Measurements from ENCODE around the gene C11orf54.

The C11orf54 gene

GRCh38 chr11:93710239-93710638 lies 31.2 kb upstream of the C11orf54 start:
- no peak for DNase-seq
- H3K4me3 ChIP-seq (ENCODE audit: low read depth, low read length) = no peak overlapping the region
- H3K27me3 ChIP-seq = no peaks in the 10 kb centered on the region
- H3K9me3 ChIP-seq = no peaks in the 10 kb centered on the region; the same call in 1 of the 2 replicates
- H3K4me1 ChIP-seq = no peaks in the 10 kb centered on the region
- H3K36me3 ChIP-seq = peaks cover 81% of the 10 kb centered on the region
- TF ChIP-seq, protein P1, sequence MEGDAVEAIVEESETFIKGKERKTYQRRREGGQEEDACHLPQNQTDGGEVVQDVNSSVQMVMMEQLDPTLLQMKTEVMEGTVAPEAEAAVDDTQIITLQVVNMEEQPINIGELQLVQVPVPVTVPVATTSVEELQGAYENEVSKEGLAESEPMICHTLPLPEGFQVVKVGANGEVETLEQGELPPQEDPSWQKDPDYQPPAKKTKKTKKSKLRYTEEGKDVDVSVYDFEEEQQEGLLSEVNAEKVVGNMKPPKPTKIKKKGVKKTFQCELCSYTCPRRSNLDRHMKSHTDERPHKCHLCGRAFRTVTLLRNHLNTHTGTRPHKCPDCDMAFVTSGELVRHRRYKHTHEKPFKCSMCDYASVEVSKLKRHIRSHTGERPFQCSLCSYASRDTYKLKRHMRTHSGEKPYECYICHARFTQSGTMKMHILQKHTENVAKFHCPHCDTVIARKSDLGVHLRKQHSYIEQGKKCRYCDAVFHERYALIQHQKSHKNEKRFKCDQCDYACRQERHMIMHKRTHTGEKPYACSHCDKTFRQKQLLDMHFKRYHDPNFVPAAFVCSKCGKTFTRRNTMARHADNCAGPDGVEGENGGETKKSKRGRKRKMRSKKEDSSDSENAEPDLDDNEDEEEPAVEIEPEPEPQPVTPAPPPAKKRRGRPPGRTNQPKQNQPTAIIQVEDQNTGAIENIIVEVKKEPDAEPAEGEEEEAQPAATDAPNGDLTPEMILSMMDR (IDR thresholded peaks at IDR 0.05; ENCODE audit: low read depth, low read length) = no peak

GRCh38 chr11:93712678-93713077 lies 28.8 kb upstream of the C11orf54 start:
- H3K4me1 ChIP-seq = no peaks in the 10 kb centered on the region
- peaks cover 84% of the 10 kb centered on the region for H3K36me3 ChIP-seq
- H3K27me3 ChIP-seq = no peaks in the 10 kb centered on the region
- no peak overlapping the region for H3K4me3 ChIP-seq (ENCODE audit: low read depth, low read length)
- DNase-seq = no peak
- TF ChIP-seq, protein P1 (IDR thresholded peaks at IDR 0.05; ENCODE audit: low read depth, low read length) = no peak
- H3K9me3 ChIP-seq = no peaks in the 10 kb centered on the region; the same call in 1 of the 2 replicates

GRCh38 chr11:93715797-93716396 lies 25.6 kb upstream of the C11orf54 start:
- Histone ChIP-seq H3K27me3 (no peaks in the 10 kb centered on the region), H3K36me3 (peaks cover 66% of the 10 kb centered on the region), H3K4me1 (no peaks in the 10 kb centered on the region), H3K4me3 (ENCODE audit: low read depth, low read length) (no peak overlapping the region), H3K9me3 (no peaks in the 10 kb centered on the region)
- TF ChIP-seq, protein P1 (IDR thresholded peaks at IDR 0.05; ENCODE audit: low read depth, low read length) = no peak
- DNase-seq = no peak

GRCh38 chr11:93717501-93717900 lies 24.0 kb upstream of the C11orf54 start:
- H3K4me3 ChIP-seq (ENCODE audit: low read depth, low read length) = no peak overlapping the region
- H3K9me3 ChIP-seq = no peaks in the 10 kb centered on the region
- no peaks in the 10 kb centered on the region for H3K4me1 ChIP-seq
- H3K27me3 ChIP-seq = no peaks in the 10 kb centered on the region
- peaks cover 65% of the 10 kb centered on the region for H3K36me3 ChIP-seq
- TF ChIP-seq, protein P1 (IDR thresholded peaks at IDR 0.05; ENCODE audit: low read depth, low read length) = no peak
- DNase-seq = no peak

- H3K9me3 ChIP-seq = no peaks in the 10 kb centered on the region
- no peak overlapping the region for H3K4me3 ChIP-seq (ENCODE audit: low read depth, low read length)
- peaks cover 66% of the 10 kb centered on the region for H3K36me3 ChIP-seq
- H3K4me1 ChIP-seq = no peaks in the 10 kb centered on the region
- no peak for DNase-seq
- TF ChIP-seq, protein P1 (IDR thresholded peaks at IDR 0.05; ENCODE audit: low read depth, low read length) = no peak
- no peaks in the 10 kb centered on the region for H3K27me3 ChIP-seq
Measured at GRCh38 chr11:93718057-93718563, 23.4 kb upstream of the C11orf54 start.

- no peaks in the 10 kb centered on the region for H3K27me3 ChIP-seq
- no peak overlapping the region for H3K4me3 ChIP-seq (ENCODE audit: low read depth, low read length)
- no peaks in the 10 kb centered on the region for H3K4me1 ChIP-seq
- no peak for DNase-seq
- H3K9me3 ChIP-seq = no peaks in the 10 kb centered on the region
- TF ChIP-seq, protein P1 (IDR thresholded peaks at IDR 0.05; ENCODE audit: low read depth, low read length) = no peak
- H3K36me3 ChIP-seq = peaks cover 73% of the 10 kb centered on the region
Measured at GRCh38 chr11:93719310-93719709, 22.2 kb upstream of the C11orf54 start.
